Measurements from ENCODE around the gene SIL1. TPM values are rescaled to one million over a fixed set of nuclear protein-coding genes. Genes with fewer than 3 reads are reported as not detected.

SIL1 gene
- total RNA-seq, 2 experiments from 2014 or later: 27.2 to 30.3 TPM

- H3K4me3 Mint-ChIP-seq: no peak overlapping the region
- intact Hi-C loops (cut with micrococcal nuclease): no loop called here
- peaks cover 12% of the 10 kb centered on the region for H3K4me1 Mint-ChIP-seq (ENCODE audit: low read depth)
- H3K27ac Mint-ChIP-seq: no peak overlapping the region
- no peak for DNase-seq
- peaks cover 1% of the 10 kb centered on the region for H3K36me3 Mint-ChIP-seq
- no peaks in the 10 kb centered on the region for H3K9me3 Mint-ChIP-seq
- CTCF ChIA-PET: no interaction called here
- H3K27me3 Mint-ChIP-seq: no peaks in the 10 kb centered on the region
- POLR2A ChIA-PET: interaction anchor here (0.6 kb wide), 1 partner anchor 238 kb away, joined by 3 read pairs; no protein-coding TSS in a partner anchor
These were observed 243.0 kb downstream of the SIL1 start for GRCh38 chr5:138955013-138955660.

- H3K36me3 Mint-ChIP-seq: peaks cover 3% of the 10 kb centered on the region
- intact Hi-C loops (cut with micrococcal nuclease): no loop called here
- ChIA-PET POLR2A (interaction anchor here (0.6 kb wide), 1 partner anchor 238 kb away, joined by 3 read pairs; no protein-coding TSS in a partner anchor), CTCF (no interaction called here)
- peaks cover 12% of the 10 kb centered on the region for H3K4me1 Mint-ChIP-seq (ENCODE audit: low read depth)
- DNase-seq: no peak
- no peak overlapping the region for H3K4me3 Mint-ChIP-seq
- H3K9me3 Mint-ChIP-seq: no peaks in the 10 kb centered on the region
- H3K27ac Mint-ChIP-seq: no peak overlapping the region
- H3K27me3 Mint-ChIP-seq: no peaks in the 10 kb centered on the region
These were observed 243.7 kb downstream of the SIL1 start for GRCh38 chr5:138954257-138955012.

- ChIA-PET CTCF (interaction anchor here (0.6 to 1.2 kb wide), 2 partner anchors 128 to 309 kb away, joined by 3 read pairs; no protein-coding TSS in a partner anchor), POLR2A (no interaction called here)
- H3K9me3 Mint-ChIP-seq: no peaks in the 10 kb centered on the region
- H3K27ac Mint-ChIP-seq: no peak overlapping the region
- peaks cover 3% of the 10 kb centered on the region for H3K36me3 Mint-ChIP-seq
- H3K27me3 Mint-ChIP-seq: no peaks in the 10 kb centered on the region
- H3K4me1 Mint-ChIP-seq (ENCODE audit: low read depth): peaks cover 12% of the 10 kb centered on the region
- H3K4me3 Mint-ChIP-seq: no peak overlapping the region
- DNase-seq: no peak
- intact Hi-C loops (cut with micrococcal nuclease): no loop called here
These were observed 244.5 kb downstream of the SIL1 start for GRCh38 chr5:138953387-138954256.

- intact Hi-C loops (cut with micrococcal nuclease): no loop called here
- ChIA-PET POLR2A (no interaction called here), CTCF (interaction anchor here (1.2 kb wide), 1 partner anchor 127 kb away, joined by 3 read pairs; no protein-coding TSS in a partner anchor)
- H3K4me3 Mint-ChIP-seq: no peak overlapping the region
- no peak overlapping the region for H3K27ac Mint-ChIP-seq
- no peak for DNase-seq
- H3K27me3 Mint-ChIP-seq: no peaks in the 10 kb centered on the region
- H3K4me1 Mint-ChIP-seq (ENCODE audit: low read depth): peaks cover 12% of the 10 kb centered on the region
- no peaks in the 10 kb centered on the region for H3K9me3 Mint-ChIP-seq
- H3K36me3 Mint-ChIP-seq: peaks cover 3% of the 10 kb centered on the region
These were observed 245.2 kb downstream of the SIL1 start for GRCh38 chr5:138952962-138953361.

GRCh38 chr5:138951986-138952735 lies 246.0 kb downstream of the SIL1 start:
- intact Hi-C loops (cut with micrococcal nuclease): no loop called here
- Mint-ChIP-seq H3K27me3 (no peaks in the 10 kb centered on the region), H3K4me1 (ENCODE audit: low read depth) (peaks cover 12% of the 10 kb centered on the region), H3K9me3 (no peaks in the 10 kb centered on the region), H3K36me3 (peaks cover 4% of the 10 kb centered on the region), H3K4me3 (no peak overlapping the region), H3K27ac (no peak overlapping the region)
- POLR2A ChIA-PET: no interaction called here
- DNase-seq: no peak
- CTCF ChIA-PET: no interaction called here

GRCh38 chr5:138951091-138951985 lies 246.8 kb downstream of the SIL1 start:
- DNase-seq: no peak
- H3K27ac Mint-ChIP-seq: no peak overlapping the region
- H3K4me3 Mint-ChIP-seq: no peak overlapping the region
- no peaks in the 10 kb centered on the region for H3K27me3 Mint-ChIP-seq
- ChIA-PET POLR2A (no interaction called here), CTCF (no interaction called here)
- peaks cover 4% of the 10 kb centered on the region for H3K36me3 Mint-ChIP-seq
- intact Hi-C loops (cut with micrococcal nuclease): no loop called here
- H3K9me3 Mint-ChIP-seq: no peaks in the 10 kb centered on the region
- peaks cover 12% of the 10 kb centered on the region for H3K4me1 Mint-ChIP-seq (ENCODE audit: low read depth)

GRCh38 chr5:138950421-138951031 lies 247.6 kb downstream of the SIL1 start:
- Mint-ChIP-seq H3K9me3 (no peaks in the 10 kb centered on the region), H3K27me3 (no peaks in the 10 kb centered on the region), H3K4me1 (ENCODE audit: low read depth) (peaks cover 12% of the 10 kb centered on the region), H3K27ac (no peak overlapping the region), H3K36me3 (peaks cover 4% of the 10 kb centered on the region), H3K4me3 (no peak overlapping the region)
- ChIA-PET POLR2A (no interaction called here), CTCF (no interaction called here)
- intact Hi-C loops (cut with micrococcal nuclease): no loop called here
- DNase-seq: no peak

GRCh38 chr5:138949988-138950387 lies 248.2 kb downstream of the SIL1 start:
- intact Hi-C loops (cut with micrococcal nuclease): no loop called here
- Mint-ChIP-seq H3K9me3 (no peaks in the 10 kb centered on the region), H3K27me3 (no peaks in the 10 kb centered on the region), H3K36me3 (peaks cover 4% of the 10 kb centered on the region), H3K27ac (no peak overlapping the region), H3K4me1 (ENCODE audit: low read depth) (peaks cover 12% of the 10 kb centered on the region), H3K4me3 (no peak overlapping the region)
- DNase-seq: no peak
- POLR2A ChIA-PET: no interaction called here
- CTCF ChIA-PET: no interaction called here

GRCh38 chr5:138949223-138949574 lies 249.0 kb downstream of the SIL1 start:
- CTCF ChIA-PET: no interaction called here
- intact Hi-C loops (cut with micrococcal nuclease): no loop called here
- H3K4me1 Mint-ChIP-seq (ENCODE audit: low read depth): peaks cover 12% of the 10 kb centered on the region
- no peaks in the 10 kb centered on the region for H3K27me3 Mint-ChIP-seq
- no peak for DNase-seq
- POLR2A ChIA-PET: no interaction called here
- no peak overlapping the region for H3K4me3 Mint-ChIP-seq
- H3K9me3 Mint-ChIP-seq: no peaks in the 10 kb centered on the region
- no peak overlapping the region for H3K27ac Mint-ChIP-seq
- H3K36me3 Mint-ChIP-seq: peaks cover 4% of the 10 kb centered on the region

GRCh38 chr5:138948471-138949222 lies 249.5 kb downstream of the SIL1 start:
- H3K27me3 Mint-ChIP-seq: no peaks in the 10 kb centered on the region
- H3K27ac Mint-ChIP-seq: no peak overlapping the region
- ChIA-PET CTCF (no interaction called here), POLR2A (no interaction called here)
- H3K4me3 Mint-ChIP-seq: no peak overlapping the region
- intact Hi-C loops (cut with micrococcal nuclease): no loop called here
- H3K4me1 Mint-ChIP-seq (ENCODE audit: low read depth): peaks cover 9% of the 10 kb centered on the region
- H3K9me3 Mint-ChIP-seq: no peaks in the 10 kb centered on the region
- peaks cover 4% of the 10 kb centered on the region for H3K36me3 Mint-ChIP-seq
- DNase-seq: no peak

Measured in activated CD4-positive, alpha-beta memory T cell treated with anti-CD3 and anti-CD28 coated beads for 36 hours (primary cell).